Measurements from ENCODE around the gene CDK19. TPM values are rescaled to one million over a fixed set of nuclear protein-coding genes. Genes with fewer than 3 reads are reported as not detected.

CDK19 gene
- total RNA-seq, 1 donor from 2014 or later = 21.8 TPM

DNA sequence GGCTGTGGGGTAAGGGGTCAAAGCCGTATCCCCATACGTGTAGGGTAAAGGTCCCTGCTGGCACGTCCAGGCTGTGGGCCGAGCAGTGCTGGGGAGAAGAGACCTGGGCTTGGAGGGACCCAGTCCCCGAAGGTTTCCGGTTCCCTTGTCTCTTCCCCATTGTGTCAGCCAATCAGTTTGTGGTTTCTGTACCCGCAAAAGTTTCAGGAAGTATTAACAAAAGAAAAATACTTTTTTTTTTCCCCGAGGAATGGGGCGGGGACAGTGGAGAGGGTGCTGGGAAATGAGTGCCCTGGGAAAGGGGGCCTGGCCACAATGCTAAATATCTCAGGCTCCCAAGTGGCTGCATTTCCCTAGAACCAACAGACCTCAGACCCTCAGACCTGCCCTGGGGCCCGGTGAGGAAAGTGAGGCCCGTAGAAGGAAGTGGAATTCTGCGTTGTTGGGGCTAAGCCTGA lies 44.1 kb upstream of the CDK19 start:
- Histone ChIP-seq H4K20me1 (ENCODE audit: insufficient read depth, low read length) (no peaks in the 10 kb centered on the region), H3K27me3 (ENCODE audit: insufficient read depth, low read length) (no peaks in the 10 kb centered on the region), H2AFZ (ENCODE audit: low read depth, low read length) (no peak overlapping the region), H3K4me2 (ENCODE audit: low read length) (no peak overlapping the region), H3K27ac (ENCODE audit: low read depth, low read length) (no peak overlapping the region), H3K9ac (ENCODE audit: low read length) (no peak overlapping the region), H3K4me1 (ENCODE audit: insufficient read depth, low read length) (no peaks in the 10 kb centered on the region), H3K4me3 (ENCODE audit: insufficient read depth, low read depth, low read length) (no peak overlapping the region), H3K79me2 (ENCODE audit: insufficient read depth, low read length) (no peaks in the 10 kb centered on the region), H3K36me3 (ENCODE audit: insufficient read depth, low read length) (no peaks in the 10 kb centered on the region), H3K9me3 (ENCODE audit: insufficient read depth, low read depth, low read length) (no peaks in the 10 kb centered on the region)
- TF ChIP-seq EZH2 (IDR thresholded peaks at IDR 0.05; ENCODE audit: insufficient read depth, low read length) (no peak), CTCF (IDR thresholded peaks at IDR 0.05; ENCODE audit: insufficient read depth, low read depth, low read length) (no peak)
- Mint-ChIP-seq H3K27ac (ENCODE audit: unreplicated experiment) (no peak overlapping the region), H3K4me1 (ENCODE audit: low read depth, unreplicated experiment) (no peaks in the 10 kb centered on the region), H3K27me3 (ENCODE audit: low read depth, unreplicated experiment) (no peaks in the 10 kb centered on the region), H3K4me3 (ENCODE audit: unreplicated experiment) (no peak overlapping the region), H3K9me3 (ENCODE audit: unreplicated experiment) (no peaks in the 10 kb centered on the region), H3K36me3 (ENCODE audit: low read depth, unreplicated experiment) (peaks cover 1% of the 10 kb centered on the region)
- FAIRE-seq = no peak
- no peak for DNase-seq (ENCODE audit: low read depth)

GRCh38 chr6:110858562-110859214 lies 43.4 kb upstream of the CDK19 start:
- Histone ChIP-seq H3K79me2 (ENCODE audit: insufficient read depth, low read length) (no peaks in the 10 kb centered on the region), H3K4me3 (ENCODE audit: insufficient read depth, low read depth, low read length) (no peak overlapping the region), H2AFZ (ENCODE audit: low read depth, low read length) (no peak overlapping the region), H3K27ac (ENCODE audit: low read depth, low read length) (no peak overlapping the region), H3K9me3 (ENCODE audit: insufficient read depth, low read depth, low read length) (no peaks in the 10 kb centered on the region), H3K4me2 (ENCODE audit: low read length) (no peak overlapping the region), H3K9ac (ENCODE audit: low read length) (no peak overlapping the region), H4K20me1 (ENCODE audit: insufficient read depth, low read length) (no peaks in the 10 kb centered on the region), H3K4me1 (ENCODE audit: insufficient read depth, low read length) (no peaks in the 10 kb centered on the region), H3K36me3 (ENCODE audit: insufficient read depth, low read length) (no peaks in the 10 kb centered on the region), H3K27me3 (ENCODE audit: insufficient read depth, low read length) (no peaks in the 10 kb centered on the region)
- Mint-ChIP-seq H3K27me3 (ENCODE audit: low read depth, unreplicated experiment) (no peaks in the 10 kb centered on the region), H3K36me3 (ENCODE audit: low read depth, unreplicated experiment) (peaks cover 1% of the 10 kb centered on the region), H3K4me3 (ENCODE audit: unreplicated experiment) (no peak overlapping the region), H3K27ac (ENCODE audit: unreplicated experiment) (no peak overlapping the region), H3K4me1 (ENCODE audit: low read depth, unreplicated experiment) (no peaks in the 10 kb centered on the region), H3K9me3 (ENCODE audit: unreplicated experiment) (no peaks in the 10 kb centered on the region)
- no peak for FAIRE-seq
- no peak for DNase-seq (ENCODE audit: low read depth)
- TF ChIP-seq CTCF (IDR thresholded peaks at IDR 0.05; ENCODE audit: insufficient read depth, low read depth, low read length) (no peak), EZH2 (IDR thresholded peaks at IDR 0.05; ENCODE audit: insufficient read depth, low read length) (no peak)

GRCh38 chr6:110858016-110858415 lies 42.7 kb upstream of the CDK19 start:
- Histone ChIP-seq H3K27ac (ENCODE audit: low read depth, low read length) (no peak overlapping the region), H3K36me3 (ENCODE audit: insufficient read depth, low read length) (no peaks in the 10 kb centered on the region), H2AFZ (ENCODE audit: low read depth, low read length) (no peak overlapping the region), H3K4me2 (ENCODE audit: low read length) (no peak overlapping the region), H3K9me3 (ENCODE audit: insufficient read depth, low read depth, low read length) (no peaks in the 10 kb centered on the region), H3K4me1 (ENCODE audit: insufficient read depth, low read length) (no peaks in the 10 kb centered on the region), H4K20me1 (ENCODE audit: insufficient read depth, low read length) (no peaks in the 10 kb centered on the region), H3K4me3 (ENCODE audit: insufficient read depth, low read depth, low read length) (no peak overlapping the region), H3K27me3 (ENCODE audit: insufficient read depth, low read length) (no peaks in the 10 kb centered on the region), H3K9ac (ENCODE audit: low read length) (no peak overlapping the region), H3K79me2 (ENCODE audit: insufficient read depth, low read length) (no peaks in the 10 kb centered on the region)
- H3K27ac Mint-ChIP-seq (ENCODE audit: unreplicated experiment) = no peak overlapping the region
- TF ChIP-seq EZH2 (IDR thresholded peaks at IDR 0.05; ENCODE audit: insufficient read depth, low read length) = no peak
- no peak for TF ChIP-seq CTCF (IDR thresholded peaks at IDR 0.05; ENCODE audit: insufficient read depth, low read depth, low read length)
- no peak for DNase-seq (ENCODE audit: low read depth)
- no peak for FAIRE-seq
- H3K4me1 Mint-ChIP-seq (ENCODE audit: low read depth, unreplicated experiment) = no peaks in the 10 kb centered on the region
- H3K36me3 Mint-ChIP-seq (ENCODE audit: low read depth, unreplicated experiment) = peaks cover 1% of the 10 kb centered on the region
- no peaks in the 10 kb centered on the region for H3K9me3 Mint-ChIP-seq (ENCODE audit: unreplicated experiment)
- H3K4me3 Mint-ChIP-seq (ENCODE audit: unreplicated experiment) = no peak overlapping the region
- H3K27me3 Mint-ChIP-seq (ENCODE audit: low read depth, unreplicated experiment) = no peaks in the 10 kb centered on the region

All from astrocyte (in vitro differentiated cells and primary cell).